ENCODE data around the gene MRPL11.

DNA sequence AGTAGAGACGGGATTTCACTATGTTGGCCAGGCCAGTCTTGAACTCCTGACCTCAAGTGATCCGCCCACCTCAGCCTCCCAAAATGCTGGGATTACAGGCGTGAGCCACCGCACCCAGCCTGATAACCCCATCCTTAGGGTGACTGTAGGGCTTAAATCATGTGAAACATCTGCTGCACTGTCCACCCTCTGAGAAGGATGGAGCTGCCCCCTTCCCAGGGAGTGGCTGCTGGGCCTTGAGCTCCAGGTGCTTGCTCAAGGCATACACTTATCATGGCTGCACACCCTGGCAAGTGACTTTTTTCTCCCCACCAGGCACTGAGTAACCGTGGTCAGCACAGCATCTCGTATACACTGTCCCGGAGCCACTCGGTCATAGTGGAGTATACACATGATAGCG, 33.4 kb upstream of the MRPL11 start:
- TF ChIP-seq, protein P1, sequence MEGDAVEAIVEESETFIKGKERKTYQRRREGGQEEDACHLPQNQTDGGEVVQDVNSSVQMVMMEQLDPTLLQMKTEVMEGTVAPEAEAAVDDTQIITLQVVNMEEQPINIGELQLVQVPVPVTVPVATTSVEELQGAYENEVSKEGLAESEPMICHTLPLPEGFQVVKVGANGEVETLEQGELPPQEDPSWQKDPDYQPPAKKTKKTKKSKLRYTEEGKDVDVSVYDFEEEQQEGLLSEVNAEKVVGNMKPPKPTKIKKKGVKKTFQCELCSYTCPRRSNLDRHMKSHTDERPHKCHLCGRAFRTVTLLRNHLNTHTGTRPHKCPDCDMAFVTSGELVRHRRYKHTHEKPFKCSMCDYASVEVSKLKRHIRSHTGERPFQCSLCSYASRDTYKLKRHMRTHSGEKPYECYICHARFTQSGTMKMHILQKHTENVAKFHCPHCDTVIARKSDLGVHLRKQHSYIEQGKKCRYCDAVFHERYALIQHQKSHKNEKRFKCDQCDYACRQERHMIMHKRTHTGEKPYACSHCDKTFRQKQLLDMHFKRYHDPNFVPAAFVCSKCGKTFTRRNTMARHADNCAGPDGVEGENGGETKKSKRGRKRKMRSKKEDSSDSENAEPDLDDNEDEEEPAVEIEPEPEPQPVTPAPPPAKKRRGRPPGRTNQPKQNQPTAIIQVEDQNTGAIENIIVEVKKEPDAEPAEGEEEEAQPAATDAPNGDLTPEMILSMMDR (IDR thresholded peaks at IDR 0.05): no peak
- no peak for TF ChIP-seq POLR2A (IDR thresholded peaks at IDR 0.05)
- no peak for TF ChIP-seq EP300 (IDR thresholded peaks at IDR 0.05)
